Esophagus squamous epithelium (tissue), 5 donors: ENCODE data around the gene KCNMA1. TPM values are rescaled to one million over a fixed set of nuclear protein-coding genes. Genes with fewer than 3 reads are reported as not detected.

Source experiments
- DNase-seq: peaks from one replicate; lab custom pipeline; 2025; lab: John Stamatoyannopoulos, UW
- H3K27ac ChIP-seq, 4 donors: fragments of 200-600 bp; sonication (generic); one replicate each; pipeline ENCODE4 v1.5.1; 2016 to 2019; ENCODE audit warnings: mild to moderate bottlenecking in 1 of 4
- H3K27me3 ChIP-seq, 4 donors: fragments of 200-600 bp; sonication (generic); 1 replicate in 3 of 4; 2 replicates in 1 of 4; pipeline versions ENCODE4 v1.5.1 to v1.6.0; 2017 to 2021; ENCODE audit warnings: antibody characterized with exemption in 1 of 4
- H3K36me3 ChIP-seq, 3 donors: fragments of 200-600 bp; sonication (generic); one replicate each; pipeline ENCODE4 v1.5.1; 2016 to 2019
- H3K4me1 ChIP-seq, 3 donors: fragments of 200-600 bp; sonication (generic); one replicate each; pipeline ENCODE4 v1.5.1; 2017 to 2019
- H3K4me3 ChIP-seq, 4 donors: fragments of 200-600 bp; sonication (generic); 1 replicate in 3 of 4; 2 replicates in 1 of 4; pipeline ENCODE4 v1.5.1; 2016 to 2019; ENCODE audit warnings: mild to moderate bottlenecking in 2 of 4, moderate library complexity in 1 of 4
- H3K9me3 ChIP-seq, 3 donors: fragments of 200-600 bp; sonication (generic); one replicate each; pipeline ENCODE4 v1.5.1; 2016 to 2019
- CTCF ChIP-seq, 6 experiments: fragments of 450-650 bp in 4 of 6; fragments of 200-600 bp in 2 of 6; sonication (generic) in 2 of 6; IDR thresholded peaks; one replicate each; pipeline ENCODE4 v1.5.1; 2016 to 2019; ENCODE audit warnings: antibody characterized with exemption in 6 of 6, mild to moderate bottlenecking in 4 of 6, moderate library complexity in 4 of 6
- POLR2A ChIP-seq, 4 donors: fragments of 450-650 bp; IDR thresholded peaks; one replicate each; pipeline ENCODE4 v1.6.1; 2017; ENCODE audit warnings: antibody characterized with exemption in 4 of 4, mild to moderate bottlenecking in 4 of 4, moderate library complexity in 3 of 4
- WGBS, 2 donors: methylation state at CpG; one replicate each; pipeline ENCODE4 v1.1.5; 2018; 5-methylcytosine and 5-hydroxymethylcytosine counted together
- intact Hi-C: fragments of 100-400 bp; cut with DNase I; formaldehyde crosslinking; loops from one replicate; pipeline ENCODE4 v1.15.0; 2022
- total RNA-seq, 4 donors: library from RNA; depleted of rRNA; stranded (reverse); fragments of >200 nt; gene quantifications; one replicate each; pipeline ENCODE4 v1.1.0, GENCODE V29; 2016
- donor health status: DM: yes; HTN: yes; CAD: no.

KCNMA1 gene
- total RNA-seq, 4 donors from 2014 or later: 7.5 to 74.2 (median 18.0) TPM

- Histone ChIP-seq H3K9me3 (no peaks in the 10 kb centered on the region), H3K27me3 (no peaks in the 10 kb centered on the region), H3K4me1 (no peaks in the 10 kb centered on the region), H3K36me3 (no peaks in the 10 kb centered on the region), H3K4me3 (no peak overlapping the region), H3K27ac (no peak overlapping the region)
- WGBS, 2 donors: 32 to 46% methylated on average over 2 of the region's 2 CpGs
- TF ChIP-seq POLR2A (IDR thresholded peaks at IDR 0.05) (no peak), CTCF (IDR thresholded peaks at IDR 0.05) (no peak)
- intact Hi-C loops: no loop called here
- no peak for DNase-seq
Observed at GRCh38 chr10:76937181-76937600, 700.4 kb downstream of the KCNMA1 start.

GRCh38 chr10:76935941-76936613 is 701.5 kb downstream of the KCNMA1 start:
- Histone ChIP-seq H3K4me1 (no peaks in the 10 kb centered on the region), H3K27ac (no peak overlapping the region), H3K36me3 (no peaks in the 10 kb centered on the region), H3K27me3 (no peaks in the 10 kb centered on the region), H3K9me3 (no peaks in the 10 kb centered on the region), H3K4me3 (no peak overlapping the region)
- DNase-seq: no peak
- 67 to 68% methylated on average over 4 of the region's 4 CpGs for WGBS, 2 donors
- intact Hi-C loops: no loop called here
- TF ChIP-seq POLR2A (IDR thresholded peaks at IDR 0.05) (no peak), CTCF (IDR thresholded peaks at IDR 0.05) (no peak)

- Histone ChIP-seq H3K4me3 (no peak overlapping the region), H3K27me3 (no peaks in the 10 kb centered on the region), H3K9me3 (no peaks in the 10 kb centered on the region), H3K36me3 (no peaks in the 10 kb centered on the region), H3K4me1 (no peaks in the 10 kb centered on the region), H3K27ac (no peak overlapping the region)
- DNase-seq: no peak
- intact Hi-C loops: no loop called here
- 94 to 96% methylated on average over 7 of the region's 7 CpGs for WGBS, 2 donors
- TF ChIP-seq POLR2A (IDR thresholded peaks at IDR 0.05) (no peak), CTCF (IDR thresholded peaks at IDR 0.05) (no peak)
Observed at GRCh38 chr10:76928565-76928964, 709.0 kb downstream of the KCNMA1 start.

- no peaks in the 10 kb centered on the region for H3K4me1 ChIP-seq
- DNase-seq: no peak
- no peak for TF ChIP-seq CTCF (IDR thresholded peaks at IDR 0.05)
- TF ChIP-seq POLR2A (IDR thresholded peaks at IDR 0.05): no peak
- WGBS, 2 donors: 80 to 82% methylated on average over 6 of the region's 6 CpGs
- H3K4me3 ChIP-seq: no peak overlapping the region
- no peak overlapping the region for H3K27ac ChIP-seq
- no peaks in the 10 kb centered on the region for H3K9me3 ChIP-seq
- intact Hi-C loops: no loop called here
- H3K27me3 ChIP-seq: no peaks in the 10 kb centered on the region
- no peaks in the 10 kb centered on the region for H3K36me3 ChIP-seq
Observed at GRCh38 chr10:76925636-76926405, 711.8 kb downstream of the KCNMA1 start.

DNA sequence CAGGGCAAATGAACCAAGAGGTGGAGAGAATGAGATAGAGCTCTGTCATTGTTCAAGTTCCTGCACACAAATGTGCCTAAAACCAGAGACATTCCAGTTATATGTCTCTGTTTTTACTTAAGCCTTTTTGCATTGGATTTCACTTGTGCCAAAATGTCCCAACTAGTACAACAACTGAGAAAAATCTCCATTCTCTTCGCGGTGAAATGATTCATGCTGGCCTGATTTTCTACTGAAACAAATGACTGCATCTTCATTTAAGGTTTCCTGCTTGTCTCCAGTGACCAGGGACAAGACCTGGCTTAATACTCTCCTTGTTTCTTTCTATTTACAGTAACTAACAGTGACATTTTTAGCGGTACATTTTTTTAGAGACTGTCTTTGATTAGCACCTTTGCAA is 714.9 kb downstream of the KCNMA1 start:
- Histone ChIP-seq H3K27me3 (no peaks in the 10 kb centered on the region), H3K4me3 (no peak overlapping the region), H3K4me1 (no peaks in the 10 kb centered on the region), H3K9me3 (no peaks in the 10 kb centered on the region), H3K36me3 (no peaks in the 10 kb centered on the region), H3K27ac (no peak overlapping the region)
- TF ChIP-seq CTCF (IDR thresholded peaks at IDR 0.05): no peak
- DNase-seq: no peak
- intact Hi-C loops: no loop called here
- 59 to 66% methylated on average over 3 of the region's 3 CpGs for WGBS, 2 donors
